Type B pancreatic cell (in vitro differentiated cells): ENCODE data around the gene LHX3. TPM values are rescaled to one million over a fixed set of nuclear protein-coding genes. Genes with fewer than 3 reads are reported as not detected.

ENCODE experiments used
- DNase-seq: peaks from one replicate; pipeline ENCODE4 v3.0.0; 2021; ENCODE audit warnings: mixed read lengths; ENCODE audit not compliant: unreplicated experiment; ENCODE audit errors: extremely low spot score
- H3K27ac Mint-ChIP-seq: 2 replicates; pipeline ENCODE4 v1.8.0; 2021; ENCODE audit warnings: mild to moderate bottlenecking, mixed read lengths
- H3K27me3 Mint-ChIP-seq: 2 replicates; pipeline ENCODE4 v1.8.0; 2021; ENCODE audit warnings: mixed read lengths
- H3K36me3 Mint-ChIP-seq: 2 replicates; pipeline ENCODE4 v1.8.0; 2021; ENCODE audit warnings: mixed read lengths
- H3K4me1 Mint-ChIP-seq: one replicate; pipeline ENCODE4 v1.8.0; 2021; ENCODE audit warnings: mixed read lengths; ENCODE audit not compliant: unreplicated experiment
- H3K4me3 Mint-ChIP-seq: 2 replicates; pipeline ENCODE4 v1.8.0; 2021; ENCODE audit warnings: mild to moderate bottlenecking, mixed read lengths
- H3K9me3 Mint-ChIP-seq: 2 replicates; pipeline ENCODE4 v1.8.0; 2021; ENCODE audit warnings: mixed read lengths
- CTCF ChIP-seq: fragments of 200-600 bp; sonication (generic); conservative IDR thresholded peaks from 2 replicates; pipeline ENCODE4 v1.5.0; 2021; ENCODE audit warnings: antibody characterized with exemption, mild to moderate bottlenecking
- total RNA-seq: library from RNA; stranded (reverse); gene quantifications from 2 replicates; pipeline ENCODE4 v1.2.1, GENCODE V29; 2021; ENCODE audit warnings: low replicate concordance

Gene LHX3
- total RNA-seq, 1 donor from 2014 or later = 0.10 TPM

DNA sequence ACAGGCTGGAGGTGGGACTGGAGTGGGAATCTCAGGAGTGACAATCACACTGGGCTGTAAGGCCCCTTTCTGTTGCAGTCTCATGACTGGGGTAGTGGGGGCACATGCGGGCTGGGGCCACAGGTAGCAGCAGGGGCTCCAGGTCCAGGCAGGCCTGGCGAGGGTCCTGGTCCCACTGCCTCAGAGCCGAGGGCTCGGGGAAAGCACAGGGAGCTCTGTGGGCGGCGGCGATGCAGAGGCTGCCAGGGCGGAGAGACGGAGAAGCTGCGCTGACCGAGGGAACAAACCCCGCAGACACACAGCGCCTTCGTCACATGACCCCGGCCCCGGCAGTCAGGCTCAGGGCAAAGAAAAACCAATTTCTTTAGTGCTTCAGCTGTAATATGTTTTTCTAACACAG, 5.3 kb upstream of the LHX3 start:
- H3K9me3 Mint-ChIP-seq = no peaks in the 10 kb centered on the region
- peaks cover 12% of the 10 kb centered on the region for H3K36me3 Mint-ChIP-seq
- peaks cover 13% of the 10 kb centered on the region for H3K27me3 Mint-ChIP-seq
- no peak overlapping the region for H3K27ac Mint-ChIP-seq
- DNase-seq = no peak
- TF ChIP-seq CTCF = no peak
- H3K4me1 Mint-ChIP-seq = no peaks in the 10 kb centered on the region
- H3K4me3 Mint-ChIP-seq = no peak overlapping the region

DNA sequence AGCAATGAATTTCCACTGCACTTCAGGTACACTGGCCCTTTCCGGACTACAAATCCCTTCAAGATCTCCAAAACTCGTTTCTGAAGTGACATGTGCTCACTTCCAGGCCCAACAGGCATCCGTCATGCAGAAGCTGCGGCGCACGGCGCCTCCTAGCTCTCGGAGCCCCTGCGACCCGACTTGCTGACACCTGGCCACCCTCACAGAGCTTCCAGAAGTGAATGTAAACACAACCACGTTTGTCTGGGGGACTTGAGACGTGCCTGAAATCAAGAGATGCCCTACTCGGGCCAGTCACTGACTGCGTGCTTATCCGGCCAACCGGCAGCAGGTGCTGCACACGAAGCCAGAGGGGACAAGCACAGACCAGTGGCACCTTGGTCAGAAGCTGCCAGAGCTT, 4.9 kb upstream of the LHX3 start:
- no peak overlapping the region for H3K4me3 Mint-ChIP-seq
- no peak for TF ChIP-seq CTCF
- no peaks in the 10 kb centered on the region for H3K4me1 Mint-ChIP-seq
- H3K27me3 Mint-ChIP-seq = peaks cover 13% of the 10 kb centered on the region
- peaks cover 10% of the 10 kb centered on the region for H3K36me3 Mint-ChIP-seq
- H3K27ac Mint-ChIP-seq = no peak overlapping the region
- no peaks in the 10 kb centered on the region for H3K9me3 Mint-ChIP-seq
- no peak for DNase-seq

- H3K4me1 Mint-ChIP-seq = no peaks in the 10 kb centered on the region
- no peak for TF ChIP-seq CTCF
- no peak overlapping the region for H3K4me3 Mint-ChIP-seq
- no peak for DNase-seq
- H3K27me3 Mint-ChIP-seq = peaks cover 18% of the 10 kb centered on the region
- peaks cover 8% of the 10 kb centered on the region for H3K36me3 Mint-ChIP-seq
- no peak overlapping the region for H3K27ac Mint-ChIP-seq
- H3K9me3 Mint-ChIP-seq = no peaks in the 10 kb centered on the region
These were observed 4.3 kb upstream of the LHX3 start for GRCh38 chr9:136209232-136209631.

- H3K9me3 Mint-ChIP-seq = no peaks in the 10 kb centered on the region
These were observed 3.7 kb upstream of the LHX3 start for GRCh38 chr9:136208675-136209074.

GRCh38 chr9:136207616-136208015, 2.7 kb upstream of the LHX3 start:
- Mint-ChIP-seq H3K4me3 (no peak overlapping the region), H3K27me3 (peaks cover 28% of the 10 kb centered on the region), H3K4me1 (no peaks in the 10 kb centered on the region), H3K36me3 (peaks cover under 1% of the 10 kb centered on the region), H3K27ac (no peak overlapping the region), H3K9me3 (no peaks in the 10 kb centered on the region)
- no peak for TF ChIP-seq CTCF
- DNase-seq = no peak

More at GRCh38 chr9:136208675-136209074, 3.7 kb upstream of the LHX3 start:
- Mint-ChIP-seq H3K27me3 (peaks cover 23% of the 10 kb centered on the region), H3K4me1 (no peaks in the 10 kb centered on the region), H3K4me3 (no peak overlapping the region), H3K27ac (no peak overlapping the region), H3K36me3 (peaks cover 6% of the 10 kb centered on the region)
- no peak for DNase-seq
- no peak for TF ChIP-seq CTCF
